HCT116 (cell line): ENCODE data around the gene DYNLT2B. TPM values are rescaled to one million over a fixed set of nuclear protein-coding genes. Genes with fewer than 3 reads are reported as not detected.

Experiments used
- ATAC-seq: fragments of 200-7000 bp; cut with Tn5 transposase; 2 replicates; pipeline ENCODE4 v1.9.1; 2020; ENCODE audit warnings: mild to moderate bottlenecking, moderate library complexity
- BruUV-seq: library from RNA; stranded (reverse); fragments of 400-500 nt; replicated peaks from 2 replicates; lab custom pipeline; 2021; lab: Mats Ljungman, UMichigan
- CTCF ChIA-PET: fragments of 300-600 bp; sonication (Branson Sonifier 250); formaldehyde crosslinking; loops from one replicate; lab custom pipeline; 2021; ENCODE audit warnings: antibody characterized with exemption; lab: Charles Lee
- POLR2A ChIA-PET: fragments of 300-600, 350-600 bp; sonication (Branson Sonifier 250); formaldehyde crosslinking; loops from one replicate; lab custom pipeline; 2021; ENCODE audit warnings: antibody characterized with exemption; lab: Charles Lee
- RAD21 ChIA-PET, 2 experiments: fragments of 300-600 bp; sonication (Branson Sonifier 250); formaldehyde crosslinking; loops; one replicate each; lab custom pipeline; 2023; ENCODE audit warnings: low total read pairs in 2 of 2; ENCODE audit not compliant: uncharacterized antibody in 2 of 2, unreplicated experiment in 2 of 2, low non-redundant PET in 1 of 2; lab: Charles Lee
- DNase-seq: peaks from one replicate; pipeline ENCODE4 v3.0.0-alpha.2; 2010; ENCODE audit warnings: low read depth, low spot score
- H2AFZ ChIP-seq: fragments of 200-600 bp; shearing (Covaris generic), sonication (generic); 2 replicates; pipeline ENCODE4 v1.6.1; 2017; ENCODE audit warnings: low read depth, mixed run types, mixed read lengths, antibody characterized with exemption, low read length; ENCODE audit not compliant: poor library complexity, severe bottlenecking
- H3K27ac ChIP-seq: 2 replicates; pipeline ENCODE4 v1.5.1; 2012; ENCODE audit warnings: low read depth, low read length
- H3K27me3 ChIP-seq: fragments of 200-600 bp; sonication (generic); 2 replicates; pipeline ENCODE4 v1.6.1; 2016; ENCODE audit warnings: mixed run types, low read length, mixed read lengths; ENCODE audit not compliant: insufficient read depth
- H3K36me3 ChIP-seq, 2 experiments: fragments of 200-500 bp in 1 of 2; fragments of 200-600 bp in 1 of 2; sonication (Bioruptor generic) in 1 of 2; sonication (generic) in 1 of 2; 2 replicates each; pipeline versions ENCODE4 v1.5.1 to v1.6.1; 2014 to 2016; ENCODE audit warnings: low read length in 2 of 2, inconsistent platforms in 1 of 2, mixed read lengths in 1 of 2, mixed run types in 1 of 2; ENCODE audit not compliant: insufficient read depth in 2 of 2, control insufficient read depth in 1 of 2
- H3K4me1 ChIP-seq, 2 experiments: fragments of 200-600 bp in 1 of 2; sonication (generic) in 1 of 2; 2 replicates each; pipeline versions ENCODE4 v1.5.1 to v1.6.1; 2012 to 2017; ENCODE audit warnings: low read length in 2 of 2, inconsistent platforms in 1 of 2, mild to moderate bottlenecking in 1 of 2, mixed read lengths in 1 of 2, mixed run types in 1 of 2, moderate library complexity in 1 of 2; ENCODE audit not compliant: insufficient read depth in 2 of 2, control insufficient read depth in 1 of 2
- H3K4me2 ChIP-seq: fragments of 200-600 bp; sonication (generic); 2 replicates; pipeline ENCODE4 v1.6.1; 2017; ENCODE audit warnings: mixed run types, low read length, mixed read lengths
- H3K4me3 ChIP-seq, 2 experiments: fragments of 200-600 bp in 1 of 2; sonication (generic) in 1 of 2; replicated peaks in 1 of 2; 2 replicates each; pipeline ENCODE4 v1.5.1; 2011 to 2016; ENCODE audit warnings: low read length in 2 of 2, control low read depth in 1 of 2, low read depth in 1 of 2, mild to moderate bottlenecking in 1 of 2, mixed read lengths in 1 of 2, mixed run types in 1 of 2
- H3K79me2 ChIP-seq: fragments of 200-600 bp; sonication (generic); 2 replicates; pipeline ENCODE4 v1.6.1; 2017; ENCODE audit warnings: mild to moderate bottlenecking, mixed run types, low read length, moderate library complexity, mixed read lengths; ENCODE audit not compliant: insufficient read depth
- H3K9ac ChIP-seq: fragments of 200-600 bp; sonication (generic); 2 replicates; pipeline ENCODE4 v1.6.1; 2016; ENCODE audit warnings: low read length, mixed read lengths
- H3K9me2 ChIP-seq: fragments of 200-600 bp; sonication (generic), shearing (Covaris generic); 2 replicates; pipeline ENCODE4 v1.6.1; 2017; ENCODE audit warnings: mixed run types, mild to moderate bottlenecking, moderate library complexity; ENCODE audit not compliant: insufficient read depth
- H3K9me3 ChIP-seq, 2 experiments: fragments of 200-500 bp in 1 of 2; fragments of 200-600 bp in 1 of 2; sonication (Bioruptor generic) in 1 of 2; sonication (generic) in 1 of 2; 2 replicates each; pipeline ENCODE4 v1.6.1; 2014 to 2017; ENCODE audit warnings: low read length in 2 of 2, mixed read lengths in 2 of 2, inconsistent platforms in 1 of 2, low read depth in 1 of 2, mild to moderate bottlenecking in 1 of 2, mixed run types in 1 of 2, moderate library complexity in 1 of 2; ENCODE audit not compliant: control insufficient read depth in 1 of 2, insufficient read depth in 1 of 2
- H4K20me1 ChIP-seq: fragments of 200-600 bp; sonication (generic), shearing (Covaris generic); 2 replicates; pipeline ENCODE4 v1.6.1; 2017; ENCODE audit warnings: mixed run types, mild to moderate bottlenecking, moderate library complexity; ENCODE audit not compliant: insufficient read depth
- CTCF ChIP-seq, 3 experiments: fragments of 200-600 bp in 1 of 3; sonication (generic) in 1 of 3; IDR thresholded peaks in 2 of 3; conservative IDR thresholded peaks in 1 of 3; 2 replicates each; pipeline ENCODE4 v1.5.1; 2012 to 2017; ENCODE audit warnings: low read depth in 2 of 3, low read length in 2 of 3, antibody characterized with exemption in 1 of 3, borderline replicate concordance in 1 of 3, control low read depth in 1 of 3, mild to moderate bottlenecking in 1 of 3, mixed read lengths in 1 of 3, mixed run types in 1 of 3, moderate library complexity in 1 of 3; ENCODE audit not compliant: insufficient read depth in 1 of 3
- EGR1 ChIP-seq: IDR thresholded peaks from 2 replicates; pipeline ENCODE4 v1.6.1; 2012; ENCODE audit warnings: low read depth
- FOSL1 ChIP-seq: IDR thresholded peaks from 2 replicates; pipeline ENCODE4 v1.6.1; 2012; ENCODE audit warnings: low read depth
- JUND ChIP-seq: IDR thresholded peaks from 2 replicates; pipeline ENCODE4 v1.6.1; 2012
- MAX ChIP-seq: IDR thresholded peaks from 2 replicates; pipeline ENCODE4 v1.6.1; 2012
- RAD21 ChIP-seq: IDR thresholded peaks from 2 replicates; pipeline ENCODE4 v1.6.1; 2012; ENCODE audit warnings: low read depth, mild to moderate bottlenecking
- SIN3A ChIP-seq: IDR thresholded peaks from 2 replicates; pipeline ENCODE4 v1.6.1; 2012; ENCODE audit warnings: low read depth
- SP1 ChIP-seq: IDR thresholded peaks from 2 replicates; pipeline ENCODE4 v1.6.1; 2012; ENCODE audit warnings: low read depth
- SRF ChIP-seq: IDR thresholded peaks from 2 replicates; pipeline ENCODE4 v1.6.1; 2012; ENCODE audit warnings: low read depth
- TCF7L2 ChIP-seq: IDR thresholded peaks from 2 replicates; pipeline ENCODE4 v1.7.0; 2011; ENCODE audit warnings: borderline replicate concordance, inconsistent platforms; ENCODE audit not compliant: insufficient read depth, insufficient read length; ENCODE audit errors: extremely low read depth
- intact Hi-C: fragments of 100-400 bp; cut with micrococcal nuclease; formaldehyde crosslinking; loops from 2 replicates; pipeline ENCODE4 v1.10.0; 2022
- total RNA-seq: library from RNA; stranded (reverse); gene quantifications from one replicate; pipeline ENCODE4 v1.2.1, GENCODE V29; 2021; ENCODE audit not compliant: unreplicated experiment
- TF ChIP-seq, protein P1 (sequence below): IDR thresholded peaks from 2 replicates; pipeline ENCODE4 v1.6.1; 2012

Gene DYNLT2B
- total RNA-seq, 1 experiment from 2014 or later, result 9.7 TPM

DNA sequence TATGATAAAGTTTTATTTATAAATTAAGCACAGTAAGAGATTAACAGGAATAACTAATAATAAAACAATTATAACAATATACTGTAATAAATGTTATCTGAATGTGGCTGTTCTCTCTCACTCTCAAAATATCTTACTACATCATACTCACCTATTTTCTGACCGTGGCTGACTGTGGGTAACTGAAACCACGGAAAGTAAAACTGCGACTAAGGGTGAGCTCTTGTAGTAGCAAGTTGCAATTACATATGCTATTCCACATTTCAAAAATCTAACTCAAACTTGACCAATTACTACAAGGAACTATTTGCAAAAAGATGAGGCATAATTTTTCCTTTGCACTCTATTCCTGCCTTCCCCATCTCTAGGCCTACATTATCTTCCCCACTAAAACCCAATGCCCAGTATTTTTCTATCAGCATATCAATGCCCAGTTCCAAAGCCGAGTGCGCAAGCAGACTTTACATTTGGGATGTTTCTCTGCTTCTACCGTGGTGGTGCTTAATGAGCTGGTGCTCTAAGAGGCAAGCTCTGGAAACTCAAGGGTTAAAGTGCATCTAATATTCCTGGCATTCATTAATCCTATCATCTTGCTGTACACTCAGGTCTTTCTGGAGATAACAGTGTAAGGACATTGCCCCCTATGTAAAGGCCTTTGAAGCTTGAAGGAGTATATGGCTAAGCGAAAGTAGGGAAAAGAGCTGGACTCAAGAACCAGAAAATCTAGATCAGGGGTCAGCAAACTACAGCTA lies 37.2 kb downstream of the DYNLT2B start:
- ATAC-seq, result no peak
- ChIA-PET RAD21 (no interaction called here), CTCF (no interaction called here), POLR2A (no interaction called here)
- DNase-seq, result no peak
- Histone ChIP-seq H3K36me3 (no peaks in the 10 kb centered on the region), H3K4me1 (peaks cover 20 to 42% of the 10 kb centered on the region in 2 experiments), H3K9ac (no peak overlapping the region), H3K79me2 (peaks cover 88% of the 10 kb centered on the region), H3K9me2 (no peaks in the 10 kb centered on the region), H3K4me2 (no peak overlapping the region), H3K27me3 (no peaks in the 10 kb centered on the region), H4K20me1 (no peaks in the 10 kb centered on the region), H3K9me3 (no peaks in the 10 kb centered on the region), H2AFZ (no peak overlapping the region), H3K27ac (no peak overlapping the region), H3K4me3 (no peak overlapping the region)
- intact Hi-C loops, result no loop called here
- BruUV-seq, result no TSS peak
- no peak for TF ChIP-seq SRF
- TF ChIP-seq JUND, result no peak
- no peak for TF ChIP-seq MAX
- TF ChIP-seq, protein P1, sequence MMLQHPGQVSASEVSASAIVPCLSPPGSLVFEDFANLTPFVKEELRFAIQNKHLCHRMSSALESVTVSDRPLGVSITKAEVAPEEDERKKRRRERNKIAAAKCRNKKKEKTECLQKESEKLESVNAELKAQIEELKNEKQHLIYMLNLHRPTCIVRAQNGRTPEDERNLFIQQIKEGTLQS, result no peak
- no peak for TF ChIP-seq SIN3A
- no peak for TF ChIP-seq RAD21
- TF ChIP-seq CTCF (IDR thresholded peaks at IDR 0.05 in 2 of 3, conservative IDR thresholded peaks at IDR 0.05 in 1 of 3; ENCODE audit: borderline replicate concordance in 1 of 3, insufficient read depth in 1 of 3, low read depth in 2 of 3, low read length in 2 of 3), result no peak
- TF ChIP-seq FOSL1, result no peak
- TF ChIP-seq EGR1, result no peak
- TF ChIP-seq SP1, result no peak
- no peak for TF ChIP-seq TCF7L2
